Measurements from ENCODE around the gene SPTBN1.

The SPTBN1 gene

GRCh38 chr2:54549917-54550518 is 93.9 kb downstream of the SPTBN1 start:
- no peak for DNase-seq (ENCODE audit: low read depth in 1 of 2, low spot score in 1 of 2)

DNA sequence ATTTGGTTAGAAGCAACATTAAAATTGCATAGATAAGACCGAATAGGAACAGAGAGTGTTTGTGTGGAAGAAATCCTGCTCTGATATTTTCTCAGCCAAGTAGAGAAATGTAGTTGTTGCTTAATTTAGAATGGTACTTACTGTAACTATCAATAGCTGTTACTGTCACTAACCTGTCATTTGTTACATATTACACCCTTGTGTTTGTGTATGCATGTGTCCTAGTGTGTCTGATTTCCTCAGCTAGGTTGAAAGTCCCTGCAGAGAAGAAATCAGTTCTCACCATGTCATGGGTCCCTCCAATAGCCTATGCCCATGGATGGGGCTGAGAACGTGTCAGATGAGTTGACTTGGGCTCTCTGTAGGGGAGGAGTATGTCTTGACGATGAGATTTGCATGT is 94.4 kb downstream of the SPTBN1 start:
- no peak for DNase-seq (ENCODE audit: low read depth in 1 of 2, low spot score in 1 of 2)

DNA sequence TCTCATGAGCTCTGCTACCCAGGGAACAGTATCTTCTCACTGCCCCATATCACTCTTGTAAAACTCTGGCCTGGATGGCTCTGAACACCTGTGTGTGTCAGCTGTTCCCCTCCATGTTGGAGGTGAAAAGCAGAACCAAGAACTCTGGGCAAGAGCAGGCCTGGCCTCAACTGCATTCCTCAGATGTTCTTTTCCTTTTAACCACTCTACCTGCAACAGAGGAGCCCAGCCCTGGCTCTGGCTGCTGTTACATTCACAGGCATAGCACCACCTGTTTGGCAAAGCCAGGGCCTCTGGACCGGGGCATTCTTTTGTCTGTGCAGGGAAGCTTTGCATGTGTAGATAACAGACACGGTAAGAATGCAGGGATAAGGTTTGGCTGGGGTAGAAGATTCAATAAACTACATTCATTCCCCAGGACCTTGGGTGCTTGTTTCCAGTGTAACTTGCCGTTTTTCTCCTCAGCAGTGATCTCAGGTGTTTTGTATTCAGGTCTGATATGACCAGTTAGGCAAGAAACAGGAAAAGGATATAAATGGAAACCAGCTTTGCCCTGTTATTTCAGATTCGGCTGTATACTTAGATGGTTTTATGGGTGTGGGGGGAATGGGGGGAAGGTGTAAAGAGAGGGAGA is 95.1 kb downstream of the SPTBN1 start:
- no peak for DNase-seq (ENCODE audit: low read depth in 1 of 2, low spot score in 1 of 2)

DNA sequence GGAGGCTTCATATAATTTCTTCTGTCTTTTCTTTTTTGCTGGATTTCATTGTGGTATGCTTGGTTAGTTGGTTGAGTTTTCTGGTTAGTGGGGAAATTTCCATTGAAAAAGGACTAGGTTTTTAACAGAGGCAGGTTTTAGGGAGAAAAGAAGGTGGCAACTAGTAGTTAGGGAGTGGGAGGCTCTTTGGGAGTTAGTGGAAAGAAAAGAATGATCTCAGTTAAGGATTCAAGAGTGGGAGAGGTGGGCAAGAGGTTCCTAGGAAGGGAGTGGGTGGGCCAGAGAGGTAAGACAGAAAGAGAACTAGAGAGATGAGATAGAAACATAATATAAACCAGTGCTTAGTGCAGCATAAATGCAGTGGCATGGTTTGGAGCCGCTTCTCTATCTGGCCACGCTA is 96.9 kb downstream of the SPTBN1 start:
- no peak for DNase-seq (ENCODE audit: low read depth in 1 of 2, low spot score in 1 of 2)

DNA sequence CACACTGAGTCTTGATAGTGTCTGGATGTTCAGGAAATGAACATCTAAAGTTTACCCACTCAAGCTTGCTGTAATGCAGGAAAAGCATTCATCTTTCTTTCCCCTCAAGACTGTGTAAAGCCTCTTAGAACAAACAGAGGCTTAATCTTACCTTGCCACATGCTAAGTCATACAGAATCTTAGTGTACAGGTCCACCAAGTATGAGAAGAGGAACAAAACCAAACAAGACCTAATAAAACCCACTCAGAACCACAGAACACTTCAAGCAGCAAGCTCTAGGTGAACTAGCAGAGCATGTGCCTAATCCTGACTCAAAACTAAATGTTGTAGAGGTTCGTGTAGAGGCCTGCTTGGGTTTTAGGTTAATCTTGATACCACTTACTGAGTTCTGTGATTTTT is 97.6 kb downstream of the SPTBN1 start:
- no peak for DNase-seq (ENCODE audit: low read depth in 1 of 2, low spot score in 1 of 2)

DNA sequence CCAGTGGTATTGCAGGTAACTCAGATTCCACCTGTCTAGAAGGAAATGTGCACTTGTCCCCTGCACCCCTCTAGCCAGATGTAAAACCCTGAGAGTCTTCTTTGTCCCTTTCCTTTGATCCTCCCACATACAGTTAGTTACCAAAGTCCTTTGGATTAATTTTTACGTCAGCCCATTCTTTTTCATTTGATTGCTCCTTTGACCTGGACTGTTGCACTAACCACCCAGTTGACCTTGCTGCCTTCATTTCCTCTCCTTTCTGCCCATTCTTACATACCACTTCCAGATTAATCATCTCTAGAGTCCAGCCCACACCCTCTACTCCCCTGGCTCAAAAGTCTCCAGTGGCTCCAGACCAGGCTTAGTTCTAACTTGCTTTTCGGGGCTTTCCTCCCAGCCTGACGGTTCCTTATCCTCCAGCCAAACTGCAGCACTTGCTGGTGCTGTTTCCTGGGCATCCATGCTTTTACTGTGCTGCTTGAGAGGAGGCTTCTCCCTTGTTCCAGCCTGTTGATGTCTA is 99.3 kb downstream of the SPTBN1 start:
- no peak for DNase-seq (ENCODE audit: low read depth in 1 of 2, low spot score in 1 of 2)

DNA sequence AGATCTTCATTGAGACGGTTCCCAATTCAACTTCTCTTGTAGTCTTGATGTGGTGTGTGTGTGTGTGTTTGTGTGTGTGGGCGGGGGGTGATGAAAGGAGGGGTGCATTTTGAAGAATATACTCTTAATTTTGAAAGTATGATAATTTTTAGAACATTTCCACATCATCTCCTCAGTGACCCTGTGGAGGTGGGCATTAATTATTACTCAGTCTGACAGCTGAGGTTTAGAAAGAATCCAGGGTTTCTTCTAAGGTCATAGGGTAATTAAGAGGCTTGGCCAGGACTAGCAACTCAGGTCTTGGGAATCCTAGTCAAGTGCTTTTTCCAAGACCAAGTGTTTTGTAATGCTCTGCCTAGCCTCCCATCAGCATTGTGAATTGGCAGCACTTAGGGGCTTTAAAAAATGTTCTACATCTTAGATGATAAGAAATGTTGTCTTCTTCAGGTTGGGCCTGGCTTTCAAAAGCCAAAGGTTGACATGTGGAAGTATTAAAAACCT is 100.5 kb downstream of the SPTBN1 start:
- no peak for DNase-seq (ENCODE audit: low read depth in 1 of 2, low spot score in 1 of 2)

DNA sequence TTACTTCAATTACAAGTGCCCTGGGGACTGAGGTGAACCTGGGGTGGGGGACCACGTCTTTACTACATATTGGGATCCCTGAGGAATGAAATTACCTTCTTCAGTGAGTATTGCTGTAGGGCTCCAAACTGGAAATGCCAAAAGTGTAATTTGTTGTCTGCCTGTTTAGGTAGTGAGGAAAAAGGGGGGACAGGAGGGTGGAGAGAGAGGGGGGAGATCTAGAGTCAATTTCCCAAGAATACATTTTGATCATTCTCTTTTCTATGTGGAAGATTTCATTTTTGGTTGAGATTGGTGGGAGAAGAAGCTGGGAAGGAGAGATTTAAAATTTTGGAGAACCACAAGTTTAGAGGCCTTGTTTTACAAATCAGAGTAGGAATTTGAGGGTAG is 101.1 kb downstream of the SPTBN1 start:
- DNase-seq (ENCODE audit: low read depth in 1 of 2, low spot score in 1 of 2) = no peak

DNA sequence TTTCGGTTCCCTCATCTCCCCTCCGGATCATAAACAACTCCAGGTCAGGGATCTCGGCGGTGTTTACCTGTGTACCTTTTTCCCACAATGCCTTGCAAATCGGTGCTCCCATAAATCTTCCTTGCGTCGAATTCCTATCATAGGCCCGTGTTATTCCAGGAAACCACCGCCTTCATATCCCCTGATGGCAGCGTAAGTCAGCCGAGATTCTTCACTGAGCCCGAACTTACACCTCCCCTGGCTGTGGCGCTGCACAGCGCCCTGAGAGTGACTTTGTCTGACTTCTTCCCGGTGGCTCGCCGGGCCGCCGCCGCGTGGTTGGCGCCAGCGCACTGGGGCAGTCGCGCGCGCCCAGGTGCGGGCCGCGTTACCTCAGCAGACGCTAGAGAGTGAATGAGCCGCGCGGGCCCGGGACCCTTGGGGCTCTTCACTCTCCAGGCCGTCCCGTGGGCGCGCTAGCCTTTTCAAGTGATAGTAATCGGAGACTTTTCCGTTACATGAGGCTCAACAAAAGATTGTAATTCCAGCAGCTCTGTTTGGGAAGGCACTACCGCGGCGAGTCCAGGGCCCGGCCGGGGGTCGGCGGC is 101.6 kb downstream of the SPTBN1 start:
- DNase-seq (ENCODE audit: low read depth in 1 of 2, low spot score in 1 of 2) = peak; percentile 53 to 68

DNA sequence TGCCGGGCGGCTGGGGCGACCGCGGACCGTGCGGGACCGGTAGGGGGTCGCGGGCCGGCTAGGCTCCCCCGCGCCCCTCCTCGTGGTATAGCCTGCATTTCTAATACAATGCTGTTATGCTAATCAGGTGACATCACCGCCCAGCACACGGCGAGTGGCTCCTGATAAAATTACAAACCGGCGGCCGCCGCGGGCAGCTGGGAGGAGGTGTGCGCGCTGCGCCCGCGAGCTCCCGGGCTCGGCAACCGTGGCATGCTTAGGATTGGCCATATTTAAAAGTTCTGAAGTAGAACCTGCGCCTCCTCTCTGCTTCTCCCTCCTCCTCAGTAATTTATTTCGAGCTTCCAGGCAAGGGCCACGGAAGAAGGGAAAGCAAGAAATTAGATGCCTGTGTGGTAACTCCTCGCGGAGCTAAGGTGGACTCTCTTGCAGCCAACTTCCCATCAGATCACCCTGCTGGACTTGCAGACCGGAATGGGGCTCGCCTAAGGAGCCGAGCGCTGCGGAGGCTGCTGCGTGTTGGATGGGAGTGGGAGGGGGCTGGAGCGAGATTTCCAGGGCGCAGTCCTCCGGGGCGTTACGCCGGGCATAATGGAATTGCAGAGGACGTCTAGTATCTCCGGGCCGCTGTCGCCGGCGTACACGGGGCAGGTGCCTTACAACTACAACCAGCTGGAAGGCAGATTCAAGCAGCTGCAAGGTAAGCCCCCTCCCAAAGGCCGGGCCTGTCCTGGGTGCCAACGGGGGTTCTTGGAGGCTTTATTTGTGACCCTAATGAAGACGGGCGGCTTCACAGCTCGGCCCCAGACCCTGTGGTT is 102.3 kb downstream of the SPTBN1 start:
- peak; percentile 43 to 53 for DNase-seq (ENCODE audit: low read depth in 1 of 2, low spot score in 1 of 2)

GRCh38 chr2:54559006-54559445 is 102.9 kb downstream of the SPTBN1 start:
- DNase-seq (ENCODE audit: low read depth in 1 of 2, low spot score in 1 of 2) = no peak

DNA sequence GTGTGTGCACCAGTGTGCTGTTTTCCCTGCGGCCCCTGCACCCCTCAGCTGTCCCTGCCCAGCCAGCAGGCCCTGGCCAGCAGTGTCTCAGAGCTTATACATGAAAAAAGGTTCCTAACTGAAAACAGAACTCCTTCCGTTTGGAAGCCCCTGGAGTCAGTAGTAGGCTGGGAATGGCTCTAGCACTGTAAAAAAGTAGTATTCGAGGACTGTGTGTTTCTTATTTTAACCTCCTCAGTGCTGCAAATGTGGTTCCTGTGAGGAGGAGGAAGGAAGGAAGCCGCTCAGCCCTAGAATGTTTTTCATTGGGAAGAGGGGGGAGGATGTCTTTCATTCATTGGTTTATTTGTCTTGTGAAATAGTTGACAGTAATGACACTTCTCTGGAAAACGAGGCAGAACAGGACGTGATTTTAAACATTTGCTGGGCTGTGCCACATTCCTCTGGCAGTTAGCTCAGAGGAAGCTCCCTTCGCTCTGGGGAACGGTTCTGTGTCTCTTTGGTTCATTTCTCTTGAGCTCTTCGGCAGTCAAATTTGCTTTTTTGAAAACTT is 103.5 kb downstream of the SPTBN1 start:
- no peak for DNase-seq (ENCODE audit: low read depth in 1 of 2, low spot score in 1 of 2)

DNA sequence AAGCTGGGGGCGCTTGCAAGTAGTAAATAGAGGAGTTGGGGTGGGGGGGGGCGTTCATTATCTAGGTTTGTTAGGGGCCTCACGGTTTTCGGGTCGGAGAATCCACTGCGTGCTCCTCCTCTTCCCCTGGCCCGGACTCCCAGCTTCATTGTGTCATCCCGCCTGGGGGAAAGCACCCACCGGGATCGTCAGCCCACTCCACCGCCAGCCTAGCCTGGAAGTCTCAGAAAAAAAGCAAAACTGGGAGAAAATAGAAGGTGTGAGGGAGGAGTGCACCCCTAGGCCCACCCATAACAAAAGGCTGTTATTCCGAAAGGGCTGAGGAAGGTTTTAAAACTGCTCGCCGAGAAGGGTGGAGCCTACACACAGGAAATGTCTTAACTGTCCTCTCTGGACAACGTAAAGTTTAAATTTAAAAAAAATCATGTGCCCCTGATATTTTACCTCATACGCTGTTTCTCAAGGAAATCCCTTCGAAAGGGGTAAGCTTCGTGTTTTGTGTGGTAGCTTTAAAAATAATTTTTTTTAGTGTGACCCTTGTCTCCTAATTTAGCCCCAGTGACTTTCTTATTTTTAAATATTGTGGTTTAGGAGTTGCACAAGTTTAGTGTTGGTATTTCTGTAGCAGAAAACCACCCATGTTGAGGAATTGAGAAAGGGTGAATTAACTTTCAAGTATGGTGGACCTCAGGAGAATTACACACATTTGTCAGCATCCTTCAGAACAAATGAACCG is 104.2 kb downstream of the SPTBN1 start:
- DNase-seq (ENCODE audit: low read depth in 1 of 2, low spot score in 1 of 2) = no peak

DNA sequence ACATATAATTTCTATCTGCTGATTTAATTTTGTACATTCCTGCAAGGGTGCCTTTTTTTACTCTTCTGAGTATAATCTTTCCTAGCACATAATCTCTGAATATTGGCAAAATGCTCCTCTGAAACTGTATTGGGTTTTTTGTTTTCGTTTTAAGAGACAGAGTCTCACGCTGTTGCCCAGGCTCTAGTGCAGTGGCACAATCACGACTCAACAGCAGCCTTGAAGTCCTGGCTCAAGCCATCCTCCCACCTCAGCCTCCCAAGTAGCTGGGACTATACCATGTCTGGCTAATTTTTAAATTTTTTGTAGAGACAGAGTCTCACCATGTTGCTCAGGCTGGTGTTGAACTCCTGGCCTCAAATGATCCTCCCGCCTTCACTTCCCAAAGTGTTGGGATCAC is 104.9 kb downstream of the SPTBN1 start:
- DNase-seq (ENCODE audit: low read depth in 1 of 2, low spot score in 1 of 2) = no peak

- DNase-seq (ENCODE audit: low read depth in 1 of 2, low spot score in 1 of 2) = no peak
Measured at GRCh38 chr2:54564439-54564838, 108.3 kb downstream of the SPTBN1 start.

DNA sequence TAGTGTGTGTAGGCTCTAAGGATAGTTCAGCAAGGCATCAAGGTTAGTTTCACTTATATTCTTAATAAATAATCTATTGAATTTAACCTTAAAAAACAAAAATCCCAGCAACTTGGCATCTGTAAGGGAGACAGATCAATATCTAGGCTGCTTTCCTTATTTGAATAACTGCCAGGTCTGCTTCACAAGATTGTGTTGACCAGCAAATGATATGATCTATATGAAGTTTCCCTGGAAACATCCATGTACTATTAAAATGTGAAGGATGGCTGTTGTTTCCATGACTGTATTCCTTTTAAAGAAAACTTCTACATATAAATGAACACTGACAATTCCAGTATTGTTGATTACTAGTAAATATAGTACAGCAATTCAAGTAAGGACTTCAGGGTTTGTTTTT is 109.4 kb downstream of the SPTBN1 start:
- DNase-seq (ENCODE audit: low read depth in 1 of 2, low spot score in 1 of 2) = no peak

DNA sequence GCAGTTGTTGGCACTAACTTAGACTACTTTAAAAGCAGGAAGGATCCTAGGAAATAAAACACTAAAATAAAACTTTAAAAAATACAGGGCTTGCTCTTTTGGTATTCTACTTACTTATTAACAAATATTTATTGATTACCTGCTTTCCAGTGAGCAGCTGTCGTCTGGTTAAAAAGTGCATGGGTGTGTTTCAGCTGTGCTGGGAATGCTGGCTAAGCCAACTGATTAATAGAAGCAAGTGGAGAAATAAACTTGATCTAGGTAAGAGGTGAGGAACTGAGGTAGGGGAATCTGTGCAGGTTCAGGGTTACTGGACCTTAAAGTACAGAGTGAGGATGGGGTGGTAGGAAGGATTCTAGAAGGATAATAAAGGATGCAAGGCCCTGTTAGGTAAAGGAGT is 110.8 kb downstream of the SPTBN1 start:
- DNase-seq (ENCODE audit: low read depth in 1 of 2, low spot score in 1 of 2) = no peak

DNA sequence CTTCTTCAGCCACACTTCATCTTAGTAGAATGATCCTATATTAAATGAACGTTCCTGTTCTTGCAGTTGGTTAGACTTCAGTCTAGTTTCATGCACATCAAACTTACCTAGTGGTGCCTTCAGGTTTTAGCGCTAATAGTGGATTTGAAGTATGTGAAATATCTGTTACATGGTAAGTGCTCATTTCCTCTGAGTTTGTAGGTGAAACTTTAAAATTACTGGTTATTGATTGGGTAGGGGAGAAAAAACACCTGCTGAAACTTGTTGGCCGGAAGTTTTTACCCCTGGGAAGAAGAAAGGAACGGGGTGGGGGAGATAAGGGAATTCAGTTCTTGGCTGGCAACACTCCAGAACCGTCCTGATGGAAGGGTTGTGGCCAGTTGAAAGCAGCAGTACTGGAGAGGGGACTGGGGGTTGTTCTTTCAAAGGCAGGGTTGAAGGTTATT is 112.8 kb downstream of the SPTBN1 start:
- DNase-seq (ENCODE audit: low read depth in 1 of 2, low spot score in 1 of 2) = no peak

GRCh38 chr2:54569745-54570301 is 113.7 kb downstream of the SPTBN1 start:
- no peak for DNase-seq (ENCODE audit: low read depth in 1 of 2, low spot score in 1 of 2)

DNA sequence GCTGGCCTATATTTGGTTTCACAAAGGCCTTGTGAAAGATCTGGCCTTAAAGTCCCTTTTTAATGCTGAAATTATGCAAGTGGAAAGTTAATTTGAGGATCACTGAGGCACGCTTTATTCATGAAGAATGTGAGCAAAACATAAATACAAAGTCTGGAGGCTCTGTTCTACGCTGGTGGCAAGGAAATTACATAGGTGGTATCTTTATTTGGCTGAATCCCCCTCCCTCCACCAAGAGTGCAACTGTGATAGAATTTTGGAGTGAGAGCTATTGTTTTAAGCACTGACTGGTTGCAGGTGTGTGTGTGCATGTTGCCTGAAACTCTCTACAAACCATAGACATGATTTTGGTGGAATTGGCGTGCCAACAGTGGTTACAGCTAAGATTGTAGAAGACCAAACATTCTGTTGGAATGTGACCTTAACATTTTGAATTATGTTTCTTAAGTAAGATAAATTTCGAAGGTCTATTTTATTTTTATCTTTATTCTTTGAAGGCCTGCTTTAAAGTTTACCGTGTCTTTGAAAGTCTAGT is 114.3 kb downstream of the SPTBN1 start:
- DNase-seq (ENCODE audit: low read depth in 1 of 2, low spot score in 1 of 2) = no peak

Measured in activated T-helper 1 cell treated with anti-CD3 and anti-CD28 coated beads, Interleukin-2, amount 50 U/mL, for 16 hours (primary cell).